Esophagus muscularis mucosa (tissue), 4 donors: ENCODE measurements around the gene TMPRSS11E.

Source experiments
- CTCF ChIP-seq, 3 experiments: fragments of 200-600 bp in 2 of 3; fragments of 450-650 bp in 1 of 3; sonication (generic) in 2 of 3; IDR thresholded peaks; one replicate each; pipeline ENCODE4 v1.5.1; 2017 to 2019; ENCODE audit warnings: antibody characterized with exemption in 3 of 3, mild to moderate bottlenecking in 2 of 3, moderate library complexity in 1 of 3
- EP300 ChIP-seq: sonication (generic); formaldehyde crosslinking; IDR thresholded peaks from one replicate; pipeline ENCODE4 v1.6.1; 2017; ENCODE audit warnings: antibody characterized with exemption
- POLR2A ChIP-seq: fragments of 450-650 bp; IDR thresholded peaks from one replicate; pipeline ENCODE4 v1.6.1; 2017; ENCODE audit warnings: antibody characterized with exemption, moderate library complexity, mild to moderate bottlenecking, low read depth

GRCh38 chr4:68460085-68460484 lies 12.8 kb downstream of the TMPRSS11E start:
- TF ChIP-seq CTCF (IDR thresholded peaks at IDR 0.05): no peak
- TF ChIP-seq POLR2A: no peak
- TF ChIP-seq EP300: no peak
